Calu3 (cell line): ENCODE measurements around the gene RNF213. TPM values are rescaled to one million over a fixed set of nuclear protein-coding genes. Genes with fewer than 3 reads are reported as not detected.

Experiments used
- BruUV-seq: library from RNA; stranded (reverse); fragments of 400-500 nt; replicated peaks from 2 replicates; lab custom pipeline; 2021; lab: Mats Ljungman, UMichigan
- CTCF ChIA-PET: fragments of 300-600 bp; sonication (Branson Sonifier 250); formaldehyde crosslinking; loops from one replicate; lab custom pipeline; 2022; ENCODE audit warnings: antibody characterized with exemption; lab: Charles Lee
- DNase-seq: peaks from one replicate; pipeline ENCODE4 v3.0.0; 2022
- H3K27ac Mint-ChIP-seq: one replicate; pipeline ENCODE4 v1.8.0; 2022; ENCODE audit warnings: mixed read lengths; ENCODE audit not compliant: unreplicated experiment
- H3K27me3 Mint-ChIP-seq: one replicate; pipeline ENCODE4 v1.8.0; 2022; ENCODE audit warnings: mixed read lengths; ENCODE audit not compliant: unreplicated experiment
- H3K36me3 Mint-ChIP-seq: one replicate; pipeline ENCODE4 v1.8.0; 2022; ENCODE audit warnings: mild to moderate bottlenecking, moderate library complexity, mixed read lengths; ENCODE audit not compliant: insufficient read depth, unreplicated experiment
- H3K4me1 Mint-ChIP-seq: one replicate; pipeline ENCODE4 v1.8.0; 2022; ENCODE audit warnings: mild to moderate bottlenecking, low read depth, mixed read lengths; ENCODE audit not compliant: unreplicated experiment
- H3K4me3 Mint-ChIP-seq: one replicate; pipeline ENCODE4 v1.8.0; 2022; ENCODE audit warnings: mild to moderate bottlenecking, low read depth, moderate library complexity, mixed read lengths; ENCODE audit not compliant: unreplicated experiment
- H3K9me3 Mint-ChIP-seq: one replicate; pipeline ENCODE4 v1.8.0; 2022; ENCODE audit warnings: low read depth, mixed read lengths; ENCODE audit not compliant: unreplicated experiment
- CTCF ChIP-seq: fragments of 200-600 bp; IDR thresholded peaks from one replicate; pipeline ENCODE4 v1.8.0; 2022; ENCODE audit warnings: antibody characterized with exemption; ENCODE audit not compliant: unreplicated experiment
- intact Hi-C: fragments of 100-400 bp; cut with micrococcal nuclease; formaldehyde crosslinking; loops from one replicate; pipeline ENCODE4 v1.10.0; 2022; ENCODE audit not compliant: unreplicated experiment
- total RNA-seq: library from RNA; stranded (reverse); gene quantifications from 2 replicates; pipeline ENCODE4 v1.2.3, GENCODE V29; 2022

Gene RNF213
- total RNA-seq, 1 experiment from 2014 or later: 221 TPM

- Mint-ChIP-seq H3K27me3 (peaks cover 14% of the 10 kb centered on the region), H3K36me3 (peaks cover 17% of the 10 kb centered on the region), H3K9me3 (no peaks in the 10 kb centered on the region), H3K4me3 (peak within 1 kb of the TSS; percentile 92), H3K27ac (peak within 1 kb of the TSS; percentile 79), H3K4me1 (peaks cover 19% of the 10 kb centered on the region)
- intact Hi-C loops: no loop called here
- BruUV-seq: no TSS peak
- CTCF ChIA-PET: interaction anchor here (0.6 kb wide), 1 partner anchor 24 kb away, joined by 3 read pairs; no protein-coding TSS in a partner anchor
- TF ChIP-seq CTCF: peak; percentile 16
- peak; percentile 84 for DNase-seq
Measured at GRCh38 chr17:80220054-80220735, 40.5 kb upstream of the RNF213 start, which contains the start of the genes SGSH and SLC26A11. Gene SGSH (minus strand): TSS chr17:80220333. CDS start chr17:80220313, 20 bp downstream. Gene SLC26A11 (plus strand): TSS chr17:80220427. CDS start chr17:80221561, 1,134 bp downstream.

GRCh38 chr17:80220736-80221215, 39.9 kb upstream of the RNF213 start:
- intact Hi-C loops: no loop called here
- H3K4me1 Mint-ChIP-seq: peaks cover 19% of the 10 kb centered on the region
- no TSS peak for BruUV-seq
- no peak for DNase-seq
- peaks cover 17% of the 10 kb centered on the region for H3K36me3 Mint-ChIP-seq
- H3K27ac Mint-ChIP-seq: no peak overlapping the region
- H3K9me3 Mint-ChIP-seq: no peaks in the 10 kb centered on the region
- TF ChIP-seq CTCF: no peak
- H3K27me3 Mint-ChIP-seq: peaks cover 14% of the 10 kb centered on the region
- CTCF ChIA-PET: interaction anchor here (0.6 kb wide), 1 partner anchor 25 kb away, joined by 3 read pairs; no protein-coding TSS in a partner anchor
- H3K4me3 Mint-ChIP-seq: peak overlapping the region; percentile 92

- no peak for TF ChIP-seq CTCF
- peaks cover 19% of the 10 kb centered on the region for H3K4me1 Mint-ChIP-seq
- H3K36me3 Mint-ChIP-seq: peaks cover 17% of the 10 kb centered on the region
- peaks cover 14% of the 10 kb centered on the region for H3K27me3 Mint-ChIP-seq
- no peaks in the 10 kb centered on the region for H3K9me3 Mint-ChIP-seq
- H3K4me3 Mint-ChIP-seq: peak overlapping the region; percentile 92
- CTCF ChIA-PET: no interaction called here
- BruUV-seq: TSS peak; percentile 28
- H3K27ac Mint-ChIP-seq: no peak overlapping the region
- DNase-seq: no peak
- intact Hi-C loops: no loop called here
Measured at GRCh38 chr17:80221351-80222105, 39.1 kb upstream of the RNF213 start.

- no peak overlapping the region for H3K27ac Mint-ChIP-seq
- H3K4me3 Mint-ChIP-seq: no peak overlapping the region
- DNase-seq: no peak
- BruUV-seq: no TSS peak
- intact Hi-C loops: no loop called here
- TF ChIP-seq CTCF: no peak
- CTCF ChIA-PET: interaction anchor here (0.6 kb wide), 1 partner anchor 567 kb away, joined by 7 read pairs; no protein-coding TSS in a partner anchor
- peaks cover 14% of the 10 kb centered on the region for H3K27me3 Mint-ChIP-seq
- H3K9me3 Mint-ChIP-seq: no peaks in the 10 kb centered on the region
- peaks cover 19% of the 10 kb centered on the region for H3K4me1 Mint-ChIP-seq
- peaks cover 17% of the 10 kb centered on the region for H3K36me3 Mint-ChIP-seq
Measured at GRCh38 chr17:80222376-80223141, 38.1 kb upstream of the RNF213 start.
